HEK293T (cell line): ENCODE data around the gene TCF3.

ENCODE experiments used
- CTCF ChIA-PET: fragments of 350-600 bp; formaldehyde crosslinking; extraction: SDS; loops from one replicate; lab custom pipeline; 2021; ENCODE audit warnings: antibody characterized with exemption, inconsistent platforms; lab: Yijun Ruan, JAX
- POLR2A ChIA-PET: fragments of 350-600 bp; formaldehyde crosslinking; extraction: SDS; loops from one replicate; lab custom pipeline; 2020; ENCODE audit warnings: antibody characterized with exemption, inconsistent platforms; lab: Yijun Ruan, JAX
- DNase-seq: peaks from one replicate; pipeline ENCODE4 v3.0.0; 2012; ENCODE audit warnings: mixed read lengths; ENCODE audit errors: extremely low spot score
- ARNT ChIP-seq: fragments of 450-650 bp; IDR thresholded peaks from 2 replicates; pipeline ENCODE4 v1.6.1; 2017; ENCODE audit warnings: mild to moderate bottlenecking
- BHLHE40 ChIP-seq: fragments of 450-650 bp; IDR thresholded peaks from 2 replicates; pipeline ENCODE4 v1.6.1; 2016; ENCODE audit warnings: mild to moderate bottlenecking, moderate library complexity, borderline replicate concordance
- CTBP1 ChIP-seq: fragments of 450-650 bp; IDR thresholded peaks from 2 replicates; pipeline ENCODE4 v1.6.1; 2016; ENCODE audit warnings: borderline replicate concordance
- ELF4 ChIP-seq: fragments of 450-650 bp; IDR thresholded peaks from 2 replicates; pipeline ENCODE4 v1.6.1; 2017; ENCODE audit warnings: antibody characterized with exemption
- FOXA1 ChIP-seq: fragments of 450-650 bp; IDR thresholded peaks from 2 replicates; pipeline ENCODE4 v1.6.1; 2016; ENCODE audit warnings: mild to moderate bottlenecking
- FOXK2 ChIP-seq: fragments of 450-650 bp; IDR thresholded peaks from 2 replicates; pipeline ENCODE4 v1.6.1; 2016; ENCODE audit warnings: mild to moderate bottlenecking
- FOXM1 ChIP-seq: fragments of 450-650 bp; IDR thresholded peaks from 2 replicates; pipeline ENCODE4 v1.6.1; 2017; ENCODE audit warnings: mild to moderate bottlenecking, borderline replicate concordance
- HDGF ChIP-seq: fragments of 450-650 bp; IDR thresholded peaks from 2 replicates; pipeline ENCODE4 v1.6.1; 2017; ENCODE audit warnings: antibody characterized with exemption, borderline replicate concordance
- L3MBTL2 ChIP-seq: fragments of 450-650 bp; conservative IDR thresholded peaks from 2 replicates; pipeline ENCODE4 v1.6.1; 2016; ENCODE audit warnings: mild to moderate bottlenecking
- LEF1 ChIP-seq: fragments of 450-650 bp; IDR thresholded peaks from 2 replicates; pipeline ENCODE4 v1.6.1; 2017; ENCODE audit warnings: mild to moderate bottlenecking, borderline replicate concordance
- NFRKB ChIP-seq: fragments of 450-650 bp; IDR thresholded peaks from 2 replicates; pipeline ENCODE4 v1.6.1; 2016; ENCODE audit warnings: mild to moderate bottlenecking, moderate library complexity
- PKNOX1 ChIP-seq: fragments of 450-650 bp; IDR thresholded peaks from 2 replicates; pipeline ENCODE4 v1.6.1; 2016
- SP1 ChIP-seq: fragments of 450-650 bp; IDR thresholded peaks from 2 replicates; pipeline ENCODE4 v1.6.1; 2017
- SUZ12 ChIP-seq: fragments of 450-650 bp; IDR thresholded peaks from 2 replicates; pipeline ENCODE4 v1.6.1; 2016; ENCODE audit warnings: mild to moderate bottlenecking
- TARDBP ChIP-seq: fragments of 450-650 bp; IDR thresholded peaks from 2 replicates; pipeline ENCODE4 v1.6.1; 2016
- ZNF384 ChIP-seq: fragments of 450-650 bp; IDR thresholded peaks from 2 replicates; pipeline ENCODE4 v1.6.1; 2016

The TCF3 gene

DNA sequence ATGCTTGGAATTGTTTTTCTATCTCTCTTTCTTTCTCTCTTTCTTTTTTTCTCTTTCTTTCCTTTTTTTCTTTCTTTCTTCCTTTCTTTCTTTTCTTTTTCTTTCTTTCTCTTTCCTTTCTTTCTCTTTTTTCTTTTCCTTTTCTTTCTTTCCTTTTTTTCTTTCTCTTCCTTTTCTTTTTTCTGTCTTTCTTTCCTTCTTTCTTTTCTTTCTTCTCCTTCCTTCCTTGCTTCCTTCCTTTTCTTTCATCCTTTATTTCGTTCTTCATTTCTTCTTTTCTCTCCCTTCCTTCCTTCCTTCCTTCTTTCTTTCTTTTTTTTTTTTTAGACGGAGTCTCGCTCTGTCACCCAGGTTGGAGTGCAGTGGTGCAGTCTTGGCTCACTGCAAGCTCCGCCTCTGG lies 82.4 kb downstream of the TCF3 start:
- ChIA-PET CTCF (interaction anchor here (0.6 kb wide), 1 partner anchor 24 kb away, joined by 3 read pairs; no protein-coding TSS in a partner anchor), POLR2A (interaction anchor here (1.0 kb wide), 1 partner anchor 18 kb away, joined by 3 read pairs; no protein-coding TSS in a partner anchor)
- TF ChIP-seq TARDBP (peak; percentile 24; the same call in 1 of the 2 replicates), ZNF384 (peak; percentile 39; the same call in 1 of the 2 replicates), ARNT (no peak), SP1 (no peak), BHLHE40 (no peak), LEF1 (no peak)
- no peak for DNase-seq

- ChIA-PET POLR2A (interaction anchor here (1.0 kb wide), 1 partner anchor 25 kb away, joined by 4 read pairs; the partner anchor contains the start of gene MBD3), CTCF (no interaction called here)
- DNase-seq, result peak; percentile 98
- TF ChIP-seq PKNOX1 (no peak), FOXM1 (no peak), HDGF (no peak), L3MBTL2 (peak; percentile 99), SUZ12 (no peak), CTBP1 (no peak), NFRKB (no peak)
Measured at GRCh38 chr19:1568320-1569019, 83.9 kb downstream of the TCF3 start, which contains the start of gene MEX3D. Gene MEX3D, minus strand, starts transcription at chr19:1568325. Its CDS starts 267 bp downstream, at chr19:1568058.

GRCh38 chr19:1567848-1568227 lies 84.6 kb downstream of the TCF3 start:
- CTCF ChIA-PET, result no interaction called here
- POLR2A ChIA-PET, result no interaction called here
- TF ChIP-seq FOXA1, result no peak
- no peak for TF ChIP-seq FOXM1
- no peak for TF ChIP-seq FOXK2
- no peak for TF ChIP-seq HDGF
- TF ChIP-seq CTBP1, result no peak
- no peak for TF ChIP-seq TARDBP
- TF ChIP-seq L3MBTL2, result no peak
- DNase-seq, result no peak

GRCh38 chr19:1567116-1567847 lies 85.1 kb downstream of the TCF3 start:
- ChIA-PET POLR2A (no interaction called here), CTCF (no interaction called here)
- DNase-seq, result no peak
- TF ChIP-seq ELF4, result no peak
- TF ChIP-seq NFRKB, result no peak
- TF ChIP-seq PKNOX1, result no peak
- no peak for TF ChIP-seq FOXM1
- no peak for TF ChIP-seq L3MBTL2
- TF ChIP-seq CTBP1, result no peak
- TF ChIP-seq HDGF, result no peak
- no peak for TF ChIP-seq SUZ12
- no peak for TF ChIP-seq SP1
- TF ChIP-seq LEF1, result no peak
- no peak for TF ChIP-seq TARDBP
- no peak for TF ChIP-seq FOXA1
- no peak for TF ChIP-seq ARNT
- no peak for TF ChIP-seq FOXK2

DNA sequence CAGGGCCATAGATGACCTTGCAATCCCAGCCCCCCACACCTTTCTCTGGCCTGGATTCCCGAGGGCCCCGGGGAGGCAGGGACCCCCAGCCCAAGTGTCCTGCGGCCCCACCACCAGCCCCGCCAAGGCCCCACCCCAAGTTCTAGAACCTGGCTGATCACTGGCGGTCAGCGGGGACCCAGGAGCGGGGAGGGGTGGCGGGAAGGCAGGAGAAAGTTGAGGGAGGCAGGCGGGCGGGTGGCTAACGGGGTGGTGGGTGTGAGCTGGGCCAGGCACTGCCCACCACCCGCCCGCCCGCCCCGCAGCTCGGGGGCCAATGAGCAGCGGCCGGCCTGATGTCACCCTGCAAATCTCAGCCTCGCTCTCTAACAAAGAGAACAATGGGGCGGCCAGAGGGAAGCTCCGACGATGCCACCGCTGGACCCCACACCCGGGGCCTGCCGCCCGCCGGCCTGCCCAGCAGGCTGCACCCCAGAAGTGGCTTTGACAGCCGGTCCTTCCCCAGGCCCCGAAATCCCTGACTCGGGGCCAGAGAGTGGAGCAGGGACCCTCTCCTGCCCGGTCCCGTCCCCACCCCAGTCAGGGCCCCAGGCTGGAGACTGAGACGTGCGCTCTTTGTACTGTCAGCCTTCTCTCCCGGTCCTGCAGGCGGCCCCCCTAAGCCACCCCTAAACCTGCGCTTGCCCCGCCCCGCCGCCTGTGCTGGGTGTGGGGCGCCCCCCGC lies 85.9 kb downstream of the TCF3 start:
- TF ChIP-seq BHLHE40 (no peak), ARNT (no peak), HDGF (no peak), CTBP1 (no peak), SUZ12 (no peak), FOXM1 (no peak), SP1 (no peak), NFRKB (no peak)
- ChIA-PET CTCF (no interaction called here), POLR2A (no interaction called here)
- DNase-seq, result no peak

DNA sequence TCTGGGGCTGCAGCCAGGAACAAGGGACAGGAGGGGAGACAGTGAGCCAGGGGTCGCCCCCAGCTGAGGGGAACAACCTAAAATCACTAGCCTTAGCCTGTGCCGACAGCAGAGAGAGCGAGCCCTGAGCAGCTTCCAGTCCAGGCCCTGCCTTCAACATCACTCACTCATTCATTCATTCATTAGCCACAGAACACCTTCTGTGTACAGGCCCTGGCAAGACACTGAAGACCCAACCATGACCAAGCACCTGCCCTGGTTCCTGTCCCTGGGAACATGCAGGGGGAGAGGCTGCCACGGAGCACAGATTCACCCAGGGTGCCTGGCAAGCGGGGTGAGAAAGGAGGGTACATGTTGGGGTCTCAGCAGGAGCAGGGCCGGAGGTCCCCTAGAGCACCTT lies 89.2 kb downstream of the TCF3 start:
- ChIA-PET POLR2A (interaction anchor here (0.9 to 2.2 kb wide), 2 partner anchors 27 to 30 kb away, joined by 3 to 6 read pairs; partner anchors contain the start of gene MBD3), CTCF (no interaction called here)
- DNase-seq, result no peak
- no peak for TF ChIP-seq ELF4
- no peak for TF ChIP-seq SP1
- TF ChIP-seq PKNOX1, result no peak
- no peak for TF ChIP-seq SUZ12
- TF ChIP-seq FOXM1, result no peak
- TF ChIP-seq HDGF, result no peak
- no peak for TF ChIP-seq ZNF384
- TF ChIP-seq FOXA1, result no peak
- no peak for TF ChIP-seq BHLHE40
- no peak for TF ChIP-seq ARNT
- no peak for TF ChIP-seq NFRKB
- TF ChIP-seq LEF1, result no peak
